ENCODE measurements around the gene DNHD1. TPM values are rescaled to one million over a fixed set of nuclear protein-coding genes. Genes with fewer than 3 reads are reported as not detected.

The DNHD1 gene
- total and polyA plus RNA-seq, 9 of the 15 experiments (the other 6 are each of a cell fraction or from before 2014, with no cell fraction given): 0.82 to 9.7 (median 3.8) TPM

GRCh38 chr11:6611963-6612212 is 114.8 kb downstream of the DNHD1 start (continued):
- peak; percentile 46 to 75; a peak in 2 of 4 replicates for TF ChIP-seq NONO (IDR thresholded peaks at IDR 0.05; ENCODE audit: low read depth in 2 of 2, low read length in 1 of 2)
- peak; percentile 58 to 91; a peak in 1 of 4 replicates for TF ChIP-seq SIN3A (IDR thresholded peaks at IDR 0.05; ENCODE audit: borderline replicate concordance in 2 of 2, control insufficient read depth in 1 of 2, low read depth in 2 of 2, low read length in 2 of 2)
- TF ChIP-seq, protein P1, sequence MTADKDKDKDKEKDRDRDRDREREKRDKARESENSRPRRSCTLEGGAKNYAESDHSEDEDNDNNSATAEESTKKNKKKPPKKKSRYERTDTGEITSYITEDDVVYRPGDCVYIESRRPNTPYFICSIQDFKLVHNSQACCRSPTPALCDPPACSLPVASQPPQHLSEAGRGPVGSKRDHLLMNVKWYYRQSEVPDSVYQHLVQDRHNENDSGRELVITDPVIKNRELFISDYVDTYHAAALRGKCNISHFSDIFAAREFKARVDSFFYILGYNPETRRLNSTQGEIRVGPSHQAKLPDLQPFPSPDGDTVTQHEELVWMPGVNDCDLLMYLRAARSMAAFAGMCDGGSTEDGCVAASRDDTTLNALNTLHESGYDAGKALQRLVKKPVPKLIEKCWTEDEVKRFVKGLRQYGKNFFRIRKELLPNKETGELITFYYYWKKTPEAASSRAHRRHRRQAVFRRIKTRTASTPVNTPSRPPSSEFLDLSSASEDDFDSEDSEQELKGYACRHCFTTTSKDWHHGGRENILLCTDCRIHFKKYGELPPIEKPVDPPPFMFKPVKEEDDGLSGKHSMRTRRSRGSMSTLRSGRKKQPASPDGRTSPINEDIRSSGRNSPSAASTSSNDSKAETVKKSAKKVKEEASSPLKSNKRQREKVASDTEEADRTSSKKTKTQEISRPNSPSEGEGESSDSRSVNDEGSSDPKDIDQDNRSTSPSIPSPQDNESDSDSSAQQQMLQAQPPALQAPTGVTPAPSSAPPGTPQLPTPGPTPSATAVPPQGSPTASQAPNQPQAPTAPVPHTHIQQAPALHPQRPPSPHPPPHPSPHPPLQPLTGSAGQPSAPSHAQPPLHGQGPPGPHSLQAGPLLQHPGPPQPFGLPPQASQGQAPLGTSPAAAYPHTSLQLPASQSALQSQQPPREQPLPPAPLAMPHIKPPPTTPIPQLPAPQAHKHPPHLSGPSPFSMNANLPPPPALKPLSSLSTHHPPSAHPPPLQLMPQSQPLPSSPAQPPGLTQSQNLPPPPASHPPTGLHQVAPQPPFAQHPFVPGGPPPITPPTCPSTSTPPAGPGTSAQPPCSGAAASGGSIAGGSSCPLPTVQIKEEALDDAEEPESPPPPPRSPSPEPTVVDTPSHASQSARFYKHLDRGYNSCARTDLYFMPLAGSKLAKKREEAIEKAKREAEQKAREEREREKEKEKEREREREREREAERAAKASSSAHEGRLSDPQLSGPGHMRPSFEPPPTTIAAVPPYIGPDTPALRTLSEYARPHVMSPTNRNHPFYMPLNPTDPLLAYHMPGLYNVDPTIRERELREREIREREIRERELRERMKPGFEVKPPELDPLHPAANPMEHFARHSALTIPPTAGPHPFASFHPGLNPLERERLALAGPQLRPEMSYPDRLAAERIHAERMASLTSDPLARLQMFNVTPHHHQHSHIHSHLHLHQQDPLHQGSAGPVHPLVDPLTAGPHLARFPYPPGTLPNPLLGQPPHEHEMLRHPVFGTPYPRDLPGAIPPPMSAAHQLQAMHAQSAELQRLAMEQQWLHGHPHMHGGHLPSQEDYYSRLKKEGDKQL (CRISPR knock-in tag; IDR thresholded peaks at IDR 0.05; ENCODE audit: borderline replicate concordance): 0 out of 2 replicates have a peak, but pooled peaks have one; percentile 9
- no peak for TF ChIP-seq CHD1 (IDR thresholded peaks at IDR 0.05; ENCODE audit: low read length)
- TF ChIP-seq, protein P2, sequence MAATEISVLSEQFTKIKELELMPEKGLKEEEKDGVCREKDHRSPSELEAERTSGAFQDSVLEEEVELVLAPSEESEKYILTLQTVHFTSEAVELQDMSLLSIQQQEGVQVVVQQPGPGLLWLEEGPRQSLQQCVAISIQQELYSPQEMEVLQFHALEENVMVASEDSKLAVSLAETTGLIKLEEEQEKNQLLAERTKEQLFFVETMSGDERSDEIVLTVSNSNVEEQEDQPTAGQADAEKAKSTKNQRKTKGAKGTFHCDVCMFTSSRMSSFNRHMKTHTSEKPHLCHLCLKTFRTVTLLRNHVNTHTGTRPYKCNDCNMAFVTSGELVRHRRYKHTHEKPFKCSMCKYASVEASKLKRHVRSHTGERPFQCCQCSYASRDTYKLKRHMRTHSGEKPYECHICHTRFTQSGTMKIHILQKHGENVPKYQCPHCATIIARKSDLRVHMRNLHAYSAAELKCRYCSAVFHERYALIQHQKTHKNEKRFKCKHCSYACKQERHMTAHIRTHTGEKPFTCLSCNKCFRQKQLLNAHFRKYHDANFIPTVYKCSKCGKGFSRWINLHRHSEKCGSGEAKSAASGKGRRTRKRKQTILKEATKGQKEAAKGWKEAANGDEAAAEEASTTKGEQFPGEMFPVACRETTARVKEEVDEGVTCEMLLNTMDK (IDR thresholded peaks at IDR 0.05; ENCODE audit: borderline replicate concordance, insufficient read depth, low read depth, low read length, poor library complexity, severe bottlenecking): peak; percentile 16
- TF ChIP-seq PHF8 (IDR thresholded peaks at IDR 0.05; ENCODE audit: borderline replicate concordance, low read length): peak; percentile 72; the same call in 1 of the 2 replicates
- TF ChIP-seq GTF2E2 (tag; IDR thresholded peaks at IDR 0.05): peak; percentile 59; the same call in 1 of the 2 replicates
- TF ChIP-seq ERF (CRISPR knock-in tag; IDR thresholded peaks at IDR 0.05): peak; percentile 32; the same call in 1 of the 2 replicates
- TF ChIP-seq WHSC1 (IDR thresholded peaks at IDR 0.05; ENCODE audit: low read length): no peak
- TF ChIP-seq, protein P3, sequence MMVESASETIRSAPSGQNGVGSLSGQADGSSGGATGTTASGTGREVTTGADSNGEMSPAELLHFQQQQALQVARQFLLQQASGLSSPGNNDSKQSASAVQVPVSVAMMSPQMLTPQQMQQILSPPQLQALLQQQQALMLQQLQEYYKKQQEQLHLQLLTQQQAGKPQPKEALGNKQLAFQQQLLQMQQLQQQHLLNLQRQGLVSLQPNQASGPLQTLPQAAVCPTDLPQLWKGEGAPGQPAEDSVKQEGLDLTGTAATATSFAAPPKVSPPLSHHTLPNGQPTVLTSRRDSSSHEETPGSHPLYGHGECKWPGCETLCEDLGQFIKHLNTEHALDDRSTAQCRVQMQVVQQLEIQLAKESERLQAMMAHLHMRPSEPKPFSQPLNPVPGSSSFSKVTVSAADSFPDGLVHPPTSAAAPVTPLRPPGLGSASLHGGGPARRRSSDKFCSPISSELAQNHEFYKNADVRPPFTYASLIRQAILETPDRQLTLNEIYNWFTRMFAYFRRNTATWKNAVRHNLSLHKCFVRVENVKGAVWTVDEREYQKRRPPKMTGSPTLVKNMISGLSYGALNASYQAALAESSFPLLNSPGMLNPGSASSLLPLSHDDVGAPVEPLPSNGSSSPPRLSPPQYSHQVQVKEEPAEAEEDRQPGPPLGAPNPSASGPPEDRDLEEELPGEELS (CRISPR knock-in tag; IDR thresholded peaks at IDR 0.05; ENCODE audit: borderline replicate concordance): no peak
- TF ChIP-seq, protein P4, sequence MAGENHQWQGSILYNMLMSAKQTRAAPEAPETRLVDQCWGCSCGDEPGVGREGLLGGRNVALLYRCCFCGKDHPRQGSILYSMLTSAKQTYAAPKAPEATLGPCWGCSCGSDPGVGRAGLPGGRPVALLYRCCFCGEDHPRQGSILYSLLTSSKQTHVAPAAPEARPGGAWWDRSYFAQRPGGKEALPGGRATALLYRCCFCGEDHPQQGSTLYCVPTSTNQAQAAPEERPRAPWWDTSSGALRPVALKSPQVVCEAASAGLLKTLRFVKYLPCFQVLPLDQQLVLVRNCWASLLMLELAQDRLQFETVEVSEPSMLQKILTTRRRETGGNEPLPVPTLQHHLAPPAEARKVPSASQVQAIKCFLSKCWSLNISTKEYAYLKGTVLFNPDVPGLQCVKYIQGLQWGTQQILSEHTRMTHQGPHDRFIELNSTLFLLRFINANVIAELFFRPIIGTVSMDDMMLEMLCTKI (IDR thresholded peaks at IDR 0.05; ENCODE audit: partially characterized antibody): no peak
- TF ChIP-seq ZZZ3 (IDR thresholded peaks at IDR 0.05): no peak
- TF ChIP-seq GATAD2B (IDR thresholded peaks at IDR 0.05; ENCODE audit: borderline replicate concordance): peak; percentile 94
- TF ChIP-seq CBFB (CRISPR knock-in tag; IDR thresholded peaks at IDR 0.05): no peak
- TF ChIP-seq SIN3B (IDR thresholded peaks at IDR 0.05; ENCODE audit: low read depth): peak; percentile 81
- TF ChIP-seq ZFX (CRISPR knock-in tag; IDR thresholded peaks at IDR 0.05): peak; percentile 65
